LoVo (cell line): ENCODE measurements around the gene SLC52A3.
"Not testable (repeated sequence)": the region's sequence is repeated elsewhere in the genome, so short reads cannot be mapped to it uniquely, and the experiment has no call there.

Experiments
- DNase-seq: peaks from one replicate; pipeline ENCODE4 v3.0.0-alpha.2; 2016; ENCODE audit warnings: low spot score

SLC52A3 gene

GRCh38 chr20:728256-728944, 39.9 kb downstream of the SLC52A3 start:
- DNase-seq: peak; percentile 44

- no peak for DNase-seq
Observed at GRCh38 chr20:726160-726559, 42.1 kb downstream of the SLC52A3 start.

- no peak for DNase-seq
Observed at GRCh38 chr20:725491-725890, 42.8 kb downstream of the SLC52A3 start.

DNA sequence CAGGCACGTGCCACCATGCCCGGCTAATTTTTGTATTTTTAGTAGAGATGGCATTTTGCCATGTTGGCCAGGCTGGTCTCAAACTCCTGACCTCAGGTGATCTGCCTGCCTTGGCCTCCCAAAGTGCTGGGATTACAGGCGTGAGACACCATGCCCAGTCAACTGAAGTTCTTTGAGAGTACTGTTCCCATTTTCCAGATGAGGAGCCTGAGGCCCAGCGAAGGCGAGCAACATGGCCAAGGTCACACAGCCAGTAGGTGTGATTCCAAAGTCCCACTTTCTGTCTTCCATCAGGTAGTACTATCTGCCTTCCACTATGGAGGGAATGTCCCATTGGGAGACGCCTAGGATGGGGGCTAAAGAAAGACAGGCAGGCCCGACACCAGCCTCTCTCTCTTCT, 43.5 kb downstream of the SLC52A3 start:
- DNase-seq: not testable (repeated sequence)

GRCh38 chr20:723756-724155, 44.5 kb downstream of the SLC52A3 start:
- DNase-seq: no peak

GRCh38 chr20:722822-723644, 45.3 kb downstream of the SLC52A3 start:
- DNase-seq: no peak

DNA sequence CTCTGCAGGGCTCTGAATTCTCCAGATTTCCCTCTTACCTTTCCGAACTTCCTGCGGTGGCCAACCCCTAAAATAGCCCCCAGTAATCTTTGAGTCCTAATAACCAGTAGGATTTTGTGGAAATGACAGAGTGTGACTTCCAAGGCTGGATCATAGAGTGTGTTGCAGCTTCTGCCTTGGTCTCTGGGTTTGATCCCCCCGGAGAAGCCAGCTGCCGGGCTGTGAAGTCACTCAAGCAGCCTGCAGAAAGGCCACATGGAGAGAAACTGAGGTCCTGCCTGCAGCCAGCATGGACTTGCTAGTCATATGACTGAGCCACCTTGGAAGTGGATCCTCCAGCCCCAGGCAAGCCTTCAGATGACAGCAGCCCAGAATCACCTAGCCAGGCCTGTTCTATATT, 46.4 kb downstream of the SLC52A3 start:
- no peak for DNase-seq

DNA sequence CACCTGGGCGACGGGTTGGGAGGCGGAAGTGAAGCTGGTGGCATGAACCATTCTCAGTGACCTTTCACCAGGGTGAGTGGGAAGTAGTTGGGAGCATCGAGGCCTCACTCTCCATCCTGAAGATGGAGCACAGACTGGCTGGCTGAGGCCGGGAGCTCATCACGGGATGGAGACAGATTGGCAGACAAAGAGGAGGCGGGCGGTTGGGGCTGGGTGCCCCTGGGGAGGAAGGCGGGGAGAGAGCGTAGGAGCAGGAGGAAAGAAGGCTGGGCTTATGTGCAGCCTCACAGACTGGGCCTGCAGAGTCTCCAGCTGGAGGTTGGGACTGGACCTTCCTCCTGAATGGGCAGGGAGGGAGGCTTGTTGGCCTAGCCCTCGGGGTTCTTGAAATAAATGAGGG, 48.5 kb downstream of the SLC52A3 start:
- no peak for DNase-seq

GRCh38 chr20:719068-719467, 49.2 kb downstream of the SLC52A3 start:
- no peak for DNase-seq

- DNase-seq: no peak
Observed at GRCh38 chr20:717832-718231, 50.5 kb downstream of the SLC52A3 start.

- DNase-seq: no peak
Observed at GRCh38 chr20:717271-717670, 51.0 kb downstream of the SLC52A3 start.

DNA sequence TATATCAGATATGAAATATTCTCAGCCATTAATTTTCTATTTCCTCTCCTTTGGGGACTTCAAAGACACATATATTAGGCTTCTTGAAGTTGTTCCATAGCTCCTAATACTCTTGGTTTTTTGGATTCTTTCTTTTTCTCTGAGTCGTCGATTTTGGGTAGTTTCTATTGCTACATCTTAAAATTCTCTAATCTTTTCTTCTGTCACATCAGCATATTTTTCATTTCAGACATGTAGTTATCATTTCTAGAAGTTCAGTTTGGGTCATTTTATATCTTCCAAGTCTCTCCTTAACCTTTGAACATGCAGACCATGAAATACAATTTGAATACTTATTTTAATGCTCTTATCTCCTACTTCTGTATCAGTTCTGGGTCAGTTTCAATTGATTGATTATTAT, 53.8 kb downstream of the SLC52A3 start:
- DNase-seq: no peak

DNA sequence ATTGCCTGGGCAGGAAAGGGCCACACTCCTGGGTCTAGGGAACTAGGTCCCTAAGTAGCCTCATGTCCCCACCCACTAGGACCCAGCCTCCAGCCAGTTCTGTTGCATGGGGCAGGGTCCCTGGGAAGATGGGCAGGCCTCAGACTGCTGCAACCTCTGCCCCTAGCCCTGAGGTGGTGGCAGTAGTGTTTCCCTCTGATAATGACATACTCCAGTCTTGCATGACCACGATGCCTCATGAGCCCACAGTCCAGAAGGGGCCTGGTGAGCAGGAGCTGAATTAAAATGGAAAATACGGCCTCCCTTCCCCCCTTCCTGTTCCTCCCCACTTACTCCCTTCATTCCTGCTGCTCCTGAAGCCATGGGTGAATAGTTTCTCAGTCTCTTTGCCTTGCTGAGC, 56.7 kb downstream of the SLC52A3 start:
- no peak for DNase-seq

DNA sequence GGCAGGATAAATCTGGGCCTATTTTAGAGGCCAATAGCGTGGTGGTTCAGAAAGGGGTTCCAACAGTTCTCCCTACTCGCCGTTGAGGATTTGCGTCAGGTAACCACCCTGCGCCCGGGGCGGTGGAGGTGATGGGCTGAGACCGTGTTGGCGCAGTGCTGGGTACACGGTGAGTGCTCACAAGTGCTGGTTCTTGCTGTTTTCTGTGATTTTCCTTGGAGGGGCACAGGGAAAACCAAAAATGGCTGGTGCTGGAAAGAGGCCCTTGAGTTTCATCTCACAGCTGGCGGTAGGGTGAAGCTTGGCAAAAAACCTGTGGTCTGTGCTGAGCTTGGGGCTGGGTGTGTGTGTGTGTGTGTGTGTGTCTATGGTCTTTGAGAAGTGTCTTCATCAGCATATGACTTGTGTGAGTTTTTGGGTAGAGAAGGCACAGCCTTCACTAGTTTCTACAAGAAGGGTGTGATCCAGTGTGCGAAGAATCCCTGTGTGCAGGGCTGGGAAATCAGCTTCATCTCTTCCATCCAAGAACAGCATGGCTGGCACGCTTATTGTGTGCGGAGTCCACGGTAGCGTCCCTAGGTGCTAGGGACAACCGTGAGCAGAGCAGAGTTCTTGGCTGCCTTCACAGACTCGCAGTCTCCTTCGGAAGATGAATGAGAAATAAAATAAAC, 57.4 kb downstream of the SLC52A3 start:
- no peak for DNase-seq
